Stimulated activated CD8-positive, alpha-beta memory T cell treated with anti-CD3 and anti-CD28 coated beads, Interleukin-15, amount 100 ng/mL, for 24 hours (primary cell): ENCODE measurements around the gene KLK4.
"Not testable (repeated sequence)": the region's sequence is repeated elsewhere in the genome, so short reads cannot be mapped to it uniquely, and the experiment has no call there.

Experiments
- DNase-seq: peaks from one replicate; pipeline ENCODE4 v3.0.0-alpha.2; 2020; ENCODE audit warnings: low read depth

The KLK4 gene

DNA sequence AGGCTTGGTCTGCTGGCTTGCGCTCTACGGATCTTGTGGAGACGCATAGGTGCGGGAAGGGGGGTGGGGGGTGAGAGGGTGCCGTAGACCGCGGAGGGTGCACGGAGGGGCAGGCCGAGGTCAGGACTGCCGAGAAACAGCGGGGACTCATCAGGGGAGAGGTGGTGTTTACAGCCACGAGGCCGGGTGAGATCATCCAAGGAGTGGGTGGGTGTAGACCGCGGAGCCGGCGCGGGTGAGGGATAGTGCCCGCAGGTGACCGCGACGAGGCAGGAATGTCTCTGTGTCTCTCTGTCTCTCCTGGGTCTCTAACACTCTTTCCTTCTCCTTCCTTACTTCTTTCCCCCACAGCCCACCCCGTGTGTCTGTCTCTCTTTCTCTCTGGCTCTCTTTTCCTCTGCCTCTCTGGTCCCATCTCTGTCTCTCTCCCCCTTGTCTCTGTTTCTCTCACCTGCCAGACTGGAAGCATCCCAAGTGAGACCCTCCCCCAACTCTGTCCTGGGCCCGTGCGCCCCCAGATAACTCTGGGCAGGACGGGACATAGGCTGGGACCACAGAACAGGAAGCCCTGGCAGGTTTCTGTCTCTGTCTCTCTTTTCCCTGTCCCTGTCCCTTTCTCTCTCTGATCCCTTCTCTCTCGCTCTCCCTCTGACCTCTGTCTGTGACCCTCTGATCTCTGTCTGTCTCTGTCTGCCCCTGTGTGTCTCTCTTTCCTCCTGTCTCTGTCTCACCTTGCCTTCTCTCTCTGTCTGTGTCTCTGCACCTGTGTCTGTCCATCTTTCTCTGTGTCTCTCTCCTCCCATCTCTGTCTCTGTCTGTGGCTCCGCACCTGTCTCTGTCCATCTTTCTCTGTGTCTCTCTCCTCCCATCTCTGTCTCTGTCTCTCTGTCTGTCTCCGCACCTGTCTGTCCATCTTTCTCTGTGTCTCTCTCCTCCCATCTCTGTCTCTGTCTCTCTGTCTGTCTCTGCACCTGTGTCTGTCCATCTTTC, 1.8 kb upstream of the KLK4 start:
- DNase-seq, result no peak

GRCh38 chr19:50912102-50912599, 956 bp upstream of the KLK4 start:
- DNase-seq, result no peak

- DNase-seq, result no peak
Observed at GRCh38 chr19:50910722-50911121, 473 bp downstream of the KLK4 start.

GRCh38 chr19:50909240-50910070, 1.7 kb downstream of the KLK4 start:
- no peak for DNase-seq

- DNase-seq, result no peak
Observed at GRCh38 chr19:50908336-50908735, 2.9 kb downstream of the KLK4 start.

- DNase-seq, result peak; percentile 20
Observed at GRCh38 chr19:50906217-50906616, 5.0 kb downstream of the KLK4 start.

DNA sequence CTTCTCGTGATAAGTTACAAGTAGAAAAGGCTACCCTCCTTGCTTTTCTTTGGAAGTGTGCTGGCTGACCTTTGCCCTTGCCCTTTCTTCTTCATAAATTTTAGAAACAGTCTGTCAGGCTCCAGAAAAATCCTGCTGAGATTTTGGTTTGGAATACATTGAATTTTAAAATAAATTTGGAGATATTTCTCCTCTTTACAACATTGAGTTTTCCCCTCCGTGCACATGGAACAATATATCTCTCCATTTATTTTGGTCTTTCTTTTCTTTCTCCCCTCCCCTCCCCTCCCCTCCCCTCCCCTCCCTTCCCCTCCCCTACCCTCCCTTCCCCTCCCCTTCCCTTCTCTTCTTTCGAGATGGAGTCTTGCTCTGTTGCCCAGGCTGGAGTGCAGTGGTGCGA, 8.6 kb downstream of the KLK4 start:
- DNase-seq, result no peak

GRCh38 chr19:50899569-50899968, 11.6 kb downstream of the KLK4 start:
- DNase-seq, result no peak

- DNase-seq, result no peak
Observed at GRCh38 chr19:50898018-50898417, 13.2 kb downstream of the KLK4 start.

GRCh38 chr19:50897612-50898011, 13.6 kb downstream of the KLK4 start:
- no peak for DNase-seq

GRCh38 chr19:50897191-50897607, 14.0 kb downstream of the KLK4 start:
- DNase-seq, result no peak

DNA sequence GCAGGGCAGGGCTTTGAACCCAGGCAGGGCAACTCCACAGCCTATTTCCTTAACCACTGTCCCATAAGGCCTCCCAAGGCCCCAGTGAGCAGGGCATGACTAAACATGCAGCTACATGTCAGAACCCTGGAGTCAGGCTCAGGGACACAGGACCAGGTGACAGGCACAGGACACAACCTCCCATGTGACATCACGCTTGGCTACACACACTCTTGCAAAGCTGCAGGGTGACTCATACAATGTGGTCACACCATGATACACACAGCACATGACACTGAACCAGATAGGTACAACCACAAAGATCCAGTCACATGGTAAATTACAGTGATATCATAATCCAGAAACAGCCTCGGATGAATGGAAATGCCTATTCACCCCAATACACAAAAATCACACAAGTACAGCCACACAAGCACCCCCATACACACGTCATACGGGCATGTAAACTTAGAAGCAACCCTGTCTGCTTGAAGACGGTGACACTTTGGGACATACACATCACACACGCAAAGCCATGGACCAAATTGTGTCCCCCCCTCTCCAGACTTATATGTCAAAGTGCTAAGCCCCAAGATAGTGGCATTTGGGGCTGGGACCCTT, 14.5 kb downstream of the KLK4 start:
- DNase-seq, result no peak

GRCh38 chr19:50896089-50896590, 15.1 kb downstream of the KLK4 start:
- not testable (repeated sequence) for DNase-seq

DNA sequence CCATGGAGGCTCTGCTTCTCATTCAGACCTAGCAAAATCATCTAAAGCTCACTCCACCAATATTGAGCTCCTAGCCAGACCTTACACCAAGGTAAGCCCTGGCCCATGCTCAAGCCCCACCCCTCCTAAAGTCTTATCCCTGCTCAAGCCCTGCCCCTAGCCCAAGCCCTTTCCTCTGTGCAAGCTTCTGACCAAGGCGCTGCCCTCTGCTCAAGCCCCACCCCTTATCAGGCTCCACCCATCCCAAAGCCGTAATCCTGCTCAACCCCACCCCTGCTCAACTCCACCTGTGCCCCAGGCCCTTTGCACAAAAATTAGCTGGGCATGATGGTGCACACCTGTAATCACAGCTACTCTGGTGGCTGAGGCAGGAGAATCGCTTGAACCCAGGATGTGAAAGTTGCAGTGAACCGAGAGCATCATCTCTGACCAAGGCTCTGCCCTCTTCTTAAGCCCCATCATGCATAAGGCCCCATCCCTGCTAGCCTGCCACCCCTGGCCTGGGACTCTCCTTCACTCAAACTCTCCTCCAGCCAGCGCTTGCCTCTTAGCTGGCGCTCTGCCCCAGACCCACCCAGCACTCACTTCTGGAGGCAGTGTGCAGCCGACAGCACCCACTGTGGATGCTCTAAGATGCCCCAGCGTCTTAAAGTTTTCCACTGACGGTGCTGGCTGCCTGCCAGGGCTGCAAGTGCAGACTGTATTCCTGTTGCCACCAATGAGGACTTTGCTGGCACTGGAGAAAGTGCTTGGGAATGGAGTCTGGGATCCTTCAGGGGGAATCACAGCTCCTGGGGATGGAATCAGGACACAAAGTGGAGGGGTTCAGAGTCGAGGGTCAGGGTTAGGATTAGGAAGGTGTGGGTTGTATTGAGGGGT, 16.5 kb downstream of the KLK4 start:
- no peak for DNase-seq

- no peak for DNase-seq
Observed at GRCh38 chr19:50893047-50893736, 18.0 kb downstream of the KLK4 start.

GRCh38 chr19:50891253-50891625, 20.0 kb downstream of the KLK4 start:
- no peak for DNase-seq

DNA sequence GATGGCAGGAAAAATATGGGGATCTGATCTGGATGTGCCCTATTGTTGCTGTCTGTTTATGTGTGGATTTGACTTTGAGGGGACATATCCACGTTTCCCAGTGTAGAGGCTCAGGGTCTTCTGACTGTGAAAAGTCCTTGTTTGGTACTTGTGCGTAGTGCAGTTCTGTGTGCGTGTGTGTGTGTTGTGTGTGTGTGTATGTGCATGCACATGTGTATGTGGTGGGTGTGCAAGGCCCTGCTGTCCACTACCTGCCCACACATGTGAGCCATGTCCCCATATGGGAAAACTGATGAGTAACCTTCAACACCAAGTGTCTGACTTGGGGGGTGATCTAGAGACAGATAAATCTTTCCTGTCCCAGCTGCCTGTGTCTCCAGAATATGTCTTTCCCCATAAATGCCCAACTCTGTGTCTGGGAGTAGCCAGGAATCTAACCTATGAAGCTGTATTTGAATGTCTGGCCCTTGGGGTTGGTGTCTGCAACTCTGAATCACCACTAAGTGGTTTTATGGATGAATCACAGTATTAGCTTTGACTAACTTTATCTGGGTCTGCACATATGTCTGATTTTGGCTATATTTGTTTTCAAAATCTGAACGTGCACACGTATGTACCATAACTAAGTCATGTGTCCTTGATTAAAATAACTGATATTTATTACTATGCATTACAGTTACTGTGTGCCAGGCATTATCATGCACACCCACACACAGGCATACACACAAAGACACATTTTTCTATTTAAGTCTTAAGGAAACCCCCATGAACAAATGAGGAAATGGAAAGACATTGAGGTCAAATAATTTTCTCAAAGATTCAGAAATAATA, 20.6 kb downstream of the KLK4 start:
- no peak for DNase-seq

- no peak for DNase-seq
Observed at GRCh38 chr19:50889638-50890037, 21.6 kb downstream of the KLK4 start.

GRCh38 chr19:50882188-50882587, 29.0 kb downstream of the KLK4 start:
- DNase-seq, result no peak

DNA sequence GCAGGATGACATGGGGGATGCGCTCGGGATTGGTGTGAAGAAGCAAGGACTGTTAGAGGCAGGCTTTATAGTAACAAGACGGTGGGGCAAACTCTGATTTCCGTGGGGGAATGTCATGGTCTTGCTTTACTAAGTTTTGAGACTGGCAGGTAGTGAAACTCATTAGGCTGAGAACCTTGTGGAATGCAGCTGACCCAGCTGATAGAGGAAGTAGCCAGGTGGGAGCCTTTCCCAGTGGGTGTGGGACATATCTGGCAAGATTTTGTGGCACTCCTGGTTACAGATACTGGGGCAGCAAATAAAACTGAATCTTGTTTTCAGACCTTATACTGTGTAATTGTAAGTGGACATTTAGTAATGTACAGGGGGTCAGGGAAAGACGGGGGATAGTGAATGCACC, 31.0 kb downstream of the KLK4 start:
- DNase-seq, result no peak
